GM23338 (cell line): ENCODE data around the gene GJB3.

Source experiments
- CREB1 ChIP-seq: fragments of 250-450 bp; sonication (Bioruptor Pico); IDR thresholded peaks from 2 replicates; pipeline ENCODE4 v1.5.0; 2020; ENCODE audit warnings: low read depth, mild to moderate bottlenecking, moderate library complexity
- EZH2 ChIP-seq: fragments of 200-600 bp; sonication (generic); IDR thresholded peaks from one replicate; pipeline ENCODE4 v1.8.0; 2017; ENCODE audit warnings: antibody characterized with exemption, mild to moderate bottlenecking, low read depth; ENCODE audit not compliant: unreplicated experiment
- EZH2phosphoT487 ChIP-seq: fragments of 200-600 bp; sonication (generic); IDR thresholded peaks from one replicate; pipeline ENCODE4 v1.8.1; 2018; ENCODE audit warnings: antibody characterized with exemption; ENCODE audit not compliant: unreplicated experiment
- NANOG ChIP-seq: IDR thresholded peaks from 2 replicates; pipeline ENCODE4 v1.6.1; 2016; ENCODE audit warnings: antibody characterized with exemption, borderline replicate concordance
- POLR2AphosphoS5 ChIP-seq: IDR thresholded peaks from 2 replicates; pipeline ENCODE4 v1.6.1; 2016; ENCODE audit warnings: antibody characterized with exemption, low read depth
- STAT1 ChIP-seq: IDR thresholded peaks from one replicate; pipeline ENCODE4 v1.6.1; 2016; ENCODE audit warnings: antibody characterized with exemption; ENCODE audit not compliant: unreplicated experiment
- ZNF114 ChIP-seq: fragments of 250-450 bp; sonication (Bioruptor Pico); IDR thresholded peaks from 2 replicates; pipeline ENCODE4 v1.5.0; 2020; ENCODE audit warnings: mild to moderate bottlenecking, moderate library complexity
- TF ChIP-seq, protein P1 (sequence below), 2 experiments: fragments of 200-600 bp in 1 of 2; sonication (generic) in 1 of 2; conservative IDR thresholded peaks; 2 replicates each; pipeline versions ENCODE4 v1.5.1 to v1.6.1; 2016 to 2017; ENCODE audit warnings: antibody characterized with exemption in 2 of 2, low read depth in 2 of 2, mild to moderate bottlenecking in 2 of 2, moderate library complexity in 1 of 2
- TF ChIP-seq, protein P2 (sequence below): IDR thresholded peaks from one replicate; pipeline ENCODE4 v1.6.1; 2018; ENCODE audit warnings: antibody characterized with exemption; ENCODE audit not compliant: unreplicated experiment
- TF ChIP-seq, protein P3 (sequence below): fragments of 250-450 bp; sonication (Bioruptor Pico); IDR thresholded peaks from 2 replicates; pipeline ENCODE4 v1.5.0; 2020; ENCODE audit warnings: mild to moderate bottlenecking, moderate library complexity

DNA sequence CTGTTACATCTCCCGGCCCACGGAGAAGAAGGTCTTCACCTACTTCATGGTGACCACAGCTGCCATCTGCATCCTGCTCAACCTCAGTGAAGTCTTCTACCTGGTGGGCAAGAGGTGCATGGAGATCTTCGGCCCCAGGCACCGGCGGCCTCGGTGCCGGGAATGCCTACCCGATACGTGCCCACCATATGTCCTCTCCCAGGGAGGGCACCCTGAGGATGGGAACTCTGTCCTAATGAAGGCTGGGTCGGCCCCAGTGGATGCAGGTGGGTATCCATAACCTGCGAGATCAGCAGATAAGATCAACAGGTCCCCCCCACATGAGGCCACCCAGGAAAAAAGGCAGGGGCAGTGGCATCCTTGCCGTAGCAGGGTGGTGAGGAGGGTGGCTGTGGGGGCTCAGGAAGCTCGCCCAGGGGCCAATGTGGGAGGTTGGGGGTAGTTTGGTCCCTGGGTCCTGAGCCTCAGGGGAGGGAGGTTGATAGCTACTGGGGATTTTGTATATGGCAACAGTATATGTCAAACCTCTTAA lies 19.2 kb upstream of the GJB3 start:
- TF ChIP-seq EZH2phosphoT487 (no peak), CREB1 (no peak), EZH2 (no peak), NANOG (no peak), POLR2AphosphoS5 (no peak), ZNF114 (CRISPR knock-in tag) (no peak), STAT1 (no peak)
- TF ChIP-seq, protein P1, sequence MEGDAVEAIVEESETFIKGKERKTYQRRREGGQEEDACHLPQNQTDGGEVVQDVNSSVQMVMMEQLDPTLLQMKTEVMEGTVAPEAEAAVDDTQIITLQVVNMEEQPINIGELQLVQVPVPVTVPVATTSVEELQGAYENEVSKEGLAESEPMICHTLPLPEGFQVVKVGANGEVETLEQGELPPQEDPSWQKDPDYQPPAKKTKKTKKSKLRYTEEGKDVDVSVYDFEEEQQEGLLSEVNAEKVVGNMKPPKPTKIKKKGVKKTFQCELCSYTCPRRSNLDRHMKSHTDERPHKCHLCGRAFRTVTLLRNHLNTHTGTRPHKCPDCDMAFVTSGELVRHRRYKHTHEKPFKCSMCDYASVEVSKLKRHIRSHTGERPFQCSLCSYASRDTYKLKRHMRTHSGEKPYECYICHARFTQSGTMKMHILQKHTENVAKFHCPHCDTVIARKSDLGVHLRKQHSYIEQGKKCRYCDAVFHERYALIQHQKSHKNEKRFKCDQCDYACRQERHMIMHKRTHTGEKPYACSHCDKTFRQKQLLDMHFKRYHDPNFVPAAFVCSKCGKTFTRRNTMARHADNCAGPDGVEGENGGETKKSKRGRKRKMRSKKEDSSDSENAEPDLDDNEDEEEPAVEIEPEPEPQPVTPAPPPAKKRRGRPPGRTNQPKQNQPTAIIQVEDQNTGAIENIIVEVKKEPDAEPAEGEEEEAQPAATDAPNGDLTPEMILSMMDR (conservative IDR thresholded peaks at IDR 0.05; ENCODE audit: low read depth in 2 of 2), result no peak
- TF ChIP-seq, protein P2, sequence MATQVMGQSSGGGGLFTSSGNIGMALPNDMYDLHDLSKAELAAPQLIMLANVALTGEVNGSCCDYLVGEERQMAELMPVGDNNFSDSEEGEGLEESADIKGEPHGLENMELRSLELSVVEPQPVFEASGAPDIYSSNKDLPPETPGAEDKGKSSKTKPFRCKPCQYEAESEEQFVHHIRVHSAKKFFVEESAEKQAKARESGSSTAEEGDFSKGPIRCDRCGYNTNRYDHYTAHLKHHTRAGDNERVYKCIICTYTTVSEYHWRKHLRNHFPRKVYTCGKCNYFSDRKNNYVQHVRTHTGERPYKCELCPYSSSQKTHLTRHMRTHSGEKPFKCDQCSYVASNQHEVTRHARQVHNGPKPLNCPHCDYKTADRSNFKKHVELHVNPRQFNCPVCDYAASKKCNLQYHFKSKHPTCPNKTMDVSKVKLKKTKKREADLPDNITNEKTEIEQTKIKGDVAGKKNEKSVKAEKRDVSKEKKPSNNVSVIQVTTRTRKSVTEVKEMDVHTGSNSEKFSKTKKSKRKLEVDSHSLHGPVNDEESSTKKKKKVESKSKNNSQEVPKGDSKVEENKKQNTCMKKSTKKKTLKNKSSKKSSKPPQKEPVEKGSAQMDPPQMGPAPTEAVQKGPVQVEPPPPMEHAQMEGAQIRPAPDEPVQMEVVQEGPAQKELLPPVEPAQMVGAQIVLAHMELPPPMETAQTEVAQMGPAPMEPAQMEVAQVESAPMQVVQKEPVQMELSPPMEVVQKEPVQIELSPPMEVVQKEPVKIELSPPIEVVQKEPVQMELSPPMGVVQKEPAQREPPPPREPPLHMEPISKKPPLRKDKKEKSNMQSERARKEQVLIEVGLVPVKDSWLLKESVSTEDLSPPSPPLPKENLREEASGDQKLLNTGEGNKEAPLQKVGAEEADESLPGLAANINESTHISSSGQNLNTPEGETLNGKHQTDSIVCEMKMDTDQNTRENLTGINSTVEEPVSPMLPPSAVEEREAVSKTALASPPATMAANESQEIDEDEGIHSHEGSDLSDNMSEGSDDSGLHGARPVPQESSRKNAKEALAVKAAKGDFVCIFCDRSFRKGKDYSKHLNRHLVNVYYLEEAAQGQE, result no peak
- TF ChIP-seq, protein P3, sequence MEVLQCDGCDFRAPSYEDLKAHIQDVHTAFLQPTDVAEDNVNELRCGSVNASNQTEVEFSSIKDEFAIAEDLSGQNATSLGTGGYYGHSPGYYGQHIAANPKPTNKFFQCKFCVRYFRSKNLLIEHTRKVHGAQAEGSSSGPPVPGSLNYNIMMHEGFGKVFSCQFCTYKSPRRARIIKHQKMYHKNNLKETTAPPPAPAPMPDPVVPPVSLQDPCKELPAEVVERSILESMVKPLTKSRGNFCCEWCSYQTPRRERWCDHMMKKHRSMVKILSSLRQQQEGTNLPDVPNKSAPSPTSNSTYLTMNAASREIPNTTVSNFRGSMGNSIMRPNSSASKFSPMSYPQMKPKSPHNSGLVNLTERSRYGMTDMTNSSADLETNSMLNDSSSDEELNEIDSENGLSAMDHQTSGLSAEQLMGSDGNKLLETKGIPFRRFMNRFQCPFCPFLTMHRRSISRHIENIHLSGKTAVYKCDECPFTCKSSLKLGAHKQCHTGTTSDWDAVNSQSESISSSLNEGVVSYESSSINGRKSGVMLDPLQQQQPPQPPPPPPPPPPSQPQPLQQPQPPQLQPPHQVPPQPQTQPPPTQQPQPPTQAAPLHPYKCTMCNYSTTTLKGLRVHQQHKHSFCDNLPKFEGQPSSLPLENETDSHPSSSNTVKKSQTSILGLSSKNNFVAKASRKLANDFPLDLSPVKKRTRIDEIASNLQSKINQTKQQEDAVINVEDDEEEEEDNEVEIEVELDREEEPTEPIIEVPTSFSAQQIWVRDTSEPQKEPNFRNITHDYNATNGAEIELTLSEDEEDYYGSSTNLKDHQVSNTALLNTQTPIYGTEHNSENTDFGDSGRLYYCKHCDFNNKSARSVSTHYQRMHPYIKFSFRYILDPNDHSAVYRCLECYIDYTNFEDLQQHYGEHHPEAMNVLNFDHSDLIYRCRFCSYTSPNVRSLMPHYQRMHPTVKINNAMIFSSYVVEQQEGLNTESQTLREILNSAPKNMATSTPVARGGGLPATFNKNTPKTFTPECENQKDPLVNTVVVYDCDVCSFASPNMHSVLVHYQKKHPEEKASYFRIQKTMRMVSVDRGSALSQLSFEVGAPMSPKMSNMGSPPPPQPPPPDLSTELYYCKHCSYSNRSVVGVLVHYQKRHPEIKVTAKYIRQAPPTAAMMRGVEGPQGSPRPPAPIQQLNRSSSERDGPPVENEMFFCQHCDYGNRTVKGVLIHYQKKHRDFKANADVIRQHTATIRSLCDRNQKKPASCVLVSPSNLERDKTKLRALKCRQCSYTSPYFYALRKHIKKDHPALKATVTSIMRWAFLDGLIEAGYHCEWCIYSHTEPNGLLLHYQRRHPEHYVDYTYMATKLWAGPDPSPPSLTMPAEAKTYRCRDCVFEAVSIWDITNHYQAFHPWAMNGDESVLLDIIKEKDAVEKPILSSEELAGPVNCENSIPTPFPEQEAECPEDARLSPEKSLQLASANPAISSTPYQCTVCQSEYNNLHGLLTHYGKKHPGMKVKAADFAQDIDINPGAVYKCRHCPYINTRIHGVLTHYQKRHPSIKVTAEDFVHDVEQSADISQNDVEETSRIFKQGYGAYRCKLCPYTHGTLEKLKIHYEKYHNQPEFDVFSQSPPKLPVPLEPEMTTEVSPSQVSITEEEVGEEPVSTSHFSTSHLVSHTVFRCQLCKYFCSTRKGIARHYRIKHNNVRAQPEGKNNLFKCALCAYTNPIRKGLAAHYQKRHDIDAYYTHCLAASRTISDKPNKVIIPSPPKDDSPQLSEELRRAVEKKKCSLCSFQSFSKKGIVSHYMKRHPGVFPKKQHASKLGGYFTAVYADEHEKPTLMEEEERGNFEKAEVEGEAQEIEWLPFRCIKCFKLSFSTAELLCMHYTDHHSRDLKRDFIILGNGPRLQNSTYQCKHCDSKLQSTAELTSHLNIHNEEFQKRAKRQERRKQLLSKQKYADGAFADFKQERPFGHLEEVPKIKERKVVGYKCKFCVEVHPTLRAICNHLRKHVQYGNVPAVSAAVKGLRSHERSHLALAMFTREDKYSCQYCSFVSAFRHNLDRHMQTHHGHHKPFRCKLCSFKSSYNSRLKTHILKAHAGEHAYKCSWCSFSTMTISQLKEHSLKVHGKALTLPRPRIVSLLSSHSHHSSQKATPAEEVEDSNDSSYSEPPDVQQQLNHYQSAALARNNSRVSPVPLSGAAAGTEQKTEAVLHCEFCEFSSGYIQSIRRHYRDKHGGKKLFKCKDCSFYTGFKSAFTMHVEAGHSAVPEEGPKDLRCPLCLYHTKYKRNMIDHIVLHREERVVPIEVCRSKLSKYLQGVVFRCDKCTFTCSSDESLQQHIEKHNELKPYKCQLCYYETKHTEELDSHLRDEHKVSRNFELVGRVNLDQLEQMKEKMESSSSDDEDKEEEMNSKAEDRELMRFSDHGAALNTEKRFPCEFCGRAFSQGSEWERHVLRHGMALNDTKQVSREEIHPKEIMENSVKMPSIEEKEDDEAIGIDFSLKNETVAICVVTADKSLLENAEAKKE (CRISPR knock-in tag), result no peak
